Heart left ventricle (tissue), 13 donors: ENCODE data around the gene CABP2.

ENCODE experiments used
- POLR2A ChIP-seq, 2 donors: fragments of 450-650 bp; IDR thresholded peaks; one replicate each; pipeline ENCODE4 v1.6.1; 2017; ENCODE audit warnings: antibody characterized with exemption in 2 of 2, mild to moderate bottlenecking in 2 of 2, moderate library complexity in 2 of 2
- TF ChIP-seq, protein P1 (sequence below), 12 donors: fragments of 200-600 bp; sonication (generic) in 4 of 12; IDR thresholded peaks; one replicate each; pipeline versions ENCODE4 v1.5.0 to v1.8.0; 2018 to 2022; ENCODE audit warnings: antibody characterized with exemption in 12 of 12, mild to moderate bottlenecking in 5 of 12
- donor health status: ischemic (EF 13 %, LVEDD 7.1; RV severe dilation, severe dysfunction).
- donor health status: DM: no; HTN: yes; CAD: no.
- donor health status: DM: no; HTN: no; CAD: no.
- donor health status: ischemic (EF 25% LVEDD 6.9; RV normal size, moderate dysfunction).
- donor health status: ischemic (EF 25% LVEDD 5.7; RV mildly dilated, moderate dysfunction).
- donor health status: ischemic (EF 35%, LVEDD 5.7; RV mildly dilated, moderate dysfunction).
- donor health status: nonischemic (EF 11% LVEDD 7.7; RV severe dilation, severe dysfunction).
- donor health status: DM: yes; HTN: yes; CAD: no.
- donor health status: PGD.
- donor health status: ischemic (EF 29% LVEDD 5.4; RV normal size, mild dysfunction).
- donor health status: nonischemic (EF 23%, LVEDD 6.1; RV moderate dilation, normal function).

DNA sequence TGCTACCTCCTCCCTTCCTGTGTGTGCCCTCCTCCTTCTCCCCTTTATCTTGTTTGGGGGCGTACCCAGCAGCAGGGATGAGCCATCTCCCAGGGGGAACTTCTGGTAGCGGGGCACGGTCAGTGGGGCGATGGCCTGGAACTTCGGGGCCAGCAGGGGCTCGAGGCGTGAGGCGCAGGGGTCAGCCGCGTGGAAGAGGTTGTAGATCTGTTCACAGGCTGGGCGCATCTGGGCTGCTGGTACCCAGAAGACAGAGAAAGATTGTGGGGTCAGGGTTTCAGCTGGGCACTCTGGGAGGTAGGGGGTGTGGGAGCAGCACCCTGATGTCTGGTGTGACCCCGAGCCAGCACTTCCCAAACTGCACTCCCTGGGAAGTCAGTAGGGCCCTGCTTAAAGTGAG lies 27.1 kb downstream of the CABP2 start:
- TF ChIP-seq, protein P1, sequence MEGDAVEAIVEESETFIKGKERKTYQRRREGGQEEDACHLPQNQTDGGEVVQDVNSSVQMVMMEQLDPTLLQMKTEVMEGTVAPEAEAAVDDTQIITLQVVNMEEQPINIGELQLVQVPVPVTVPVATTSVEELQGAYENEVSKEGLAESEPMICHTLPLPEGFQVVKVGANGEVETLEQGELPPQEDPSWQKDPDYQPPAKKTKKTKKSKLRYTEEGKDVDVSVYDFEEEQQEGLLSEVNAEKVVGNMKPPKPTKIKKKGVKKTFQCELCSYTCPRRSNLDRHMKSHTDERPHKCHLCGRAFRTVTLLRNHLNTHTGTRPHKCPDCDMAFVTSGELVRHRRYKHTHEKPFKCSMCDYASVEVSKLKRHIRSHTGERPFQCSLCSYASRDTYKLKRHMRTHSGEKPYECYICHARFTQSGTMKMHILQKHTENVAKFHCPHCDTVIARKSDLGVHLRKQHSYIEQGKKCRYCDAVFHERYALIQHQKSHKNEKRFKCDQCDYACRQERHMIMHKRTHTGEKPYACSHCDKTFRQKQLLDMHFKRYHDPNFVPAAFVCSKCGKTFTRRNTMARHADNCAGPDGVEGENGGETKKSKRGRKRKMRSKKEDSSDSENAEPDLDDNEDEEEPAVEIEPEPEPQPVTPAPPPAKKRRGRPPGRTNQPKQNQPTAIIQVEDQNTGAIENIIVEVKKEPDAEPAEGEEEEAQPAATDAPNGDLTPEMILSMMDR (IDR thresholded peaks at IDR 0.05): no peak
- no peak for TF ChIP-seq POLR2A (IDR thresholded peaks at IDR 0.05)
